ENCODE results near the gene SPATA17. TPM values are rescaled to one million over a fixed set of nuclear protein-coding genes. Genes with fewer than 3 reads are reported as not detected.

The SPATA17 gene
- total and polyA plus RNA-seq, 2 donors (not counting 3 experiments of a cell fraction or from before 2014, with no cell fraction given), result not detected

DNA sequence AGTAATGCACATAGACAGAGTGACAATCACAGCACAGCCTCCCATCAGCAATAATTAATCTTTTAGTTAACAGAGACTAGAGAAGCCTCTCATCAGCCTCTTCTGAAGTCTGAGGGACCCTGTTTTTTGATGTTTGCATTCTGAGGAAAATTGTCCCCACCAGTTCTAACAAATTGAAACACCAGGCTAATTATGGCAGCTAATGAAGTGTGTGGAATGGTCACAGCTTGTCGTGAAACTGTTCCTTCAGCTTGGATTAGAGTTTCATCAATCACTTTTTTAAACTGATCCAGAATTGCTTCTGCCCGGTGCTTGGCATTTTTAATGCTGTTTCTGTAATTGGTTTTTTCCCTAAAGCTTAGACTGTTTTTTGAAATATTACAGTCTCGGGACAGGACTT is 208.0 kb downstream of the SPATA17 start:
- BruUV-seq (replicated peaks), result no TSS peak
- no peak overlapping the region for H3K9ac ChIP-seq (replicated peaks; ENCODE audit: extremely low read depth, insufficient read depth, low read length)
- no peak overlapping the region for H3K4me3 ChIP-seq (replicated peaks in 1 of 3; ENCODE audit: insufficient read depth in 1 of 3, low read depth in 1 of 3, low read length in 3 of 3)
- H3K4me1 ChIP-seq (ENCODE audit: control insufficient read depth, extremely low read depth, insufficient read depth, low read length), result no peaks in the 10 kb centered on the region
- H3K4me2 ChIP-seq (ENCODE audit: insufficient read depth, low read length), result no peak overlapping the region
- H3K27ac ChIP-seq (ENCODE audit: insufficient read depth, low read depth, low read length), result no peak overlapping the region
- no peak for DNase-seq (ENCODE audit: low read depth, low spot score)
- dilution Hi-C loops (cut with MboI; ENCODE audit: extremely low pct_ligation_motif_present, low sequenced_read_pairs), result no loop called here
- no peaks in the 10 kb centered on the region for H3K79me2 ChIP-seq (ENCODE audit: control insufficient read depth, insufficient read depth, low read length)
- FAIRE-seq, result no peak
- CTCF ChIA-PET, result no interaction called here
- no peaks in the 10 kb centered on the region for H3K9me1 ChIP-seq (replicated peaks; ENCODE audit: control insufficient read depth, extremely low read depth, insufficient read depth, low read length)
- TF ChIP-seq GATA2 (IDR thresholded peaks at IDR 0.05; ENCODE audit: insufficient read depth, insufficient read length, low read depth, low read length) (no peak), POLR2A (IDR thresholded peaks at IDR 0.05; ENCODE audit: low read depth, low read length) (no peak), POLR2AphosphoS5 (IDR thresholded peaks at IDR 0.05; ENCODE audit: insufficient read depth, low read depth, low read length) (no peak), JUN (IDR thresholded peaks at IDR 0.05; ENCODE audit: borderline replicate concordance, insufficient read depth, insufficient read length, low read depth) (no peak), EZH2 (IDR thresholded peaks at IDR 0.05; ENCODE audit: borderline replicate concordance, low read depth, low read length, severe bottlenecking) (no peak)
- TF ChIP-seq, protein P1, sequence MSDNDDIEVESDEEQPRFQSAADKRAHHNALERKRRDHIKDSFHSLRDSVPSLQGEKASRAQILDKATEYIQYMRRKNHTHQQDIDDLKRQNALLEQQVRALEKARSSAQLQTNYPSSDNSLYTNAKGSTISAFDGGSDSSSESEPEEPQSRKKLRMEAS (IDR thresholded peaks at IDR 0.05; ENCODE audit: insufficient read depth, insufficient read length), result no peak
- POLR2A ChIA-PET, result no interaction called here
- no peaks in the 10 kb centered on the region for H3K27me3 ChIP-seq (ENCODE audit: control insufficient read depth in 2 of 2, insufficient read depth in 2 of 2, low read length in 2 of 2)
- H3K36me3 ChIP-seq (ENCODE audit: control insufficient read depth in 2 of 2, extremely low read depth in 1 of 2, insufficient read depth in 2 of 2, low read length in 2 of 2), result no peaks in the 10 kb centered on the region
- intact Hi-C loops (cut with micrococcal nuclease), result no loop called here
- H3K9me3 ChIP-seq (replicated peaks; ENCODE audit: control insufficient read depth, insufficient read depth, low read length), result no peaks in the 10 kb centered on the region
- no peak overlapping the region for H2AFZ ChIP-seq (ENCODE audit: low read depth, low read length)
- no peaks in the 10 kb centered on the region for H4K20me1 ChIP-seq (replicated peaks; ENCODE audit: control insufficient read depth, extremely low read depth, insufficient read depth, low read length)

DNA sequence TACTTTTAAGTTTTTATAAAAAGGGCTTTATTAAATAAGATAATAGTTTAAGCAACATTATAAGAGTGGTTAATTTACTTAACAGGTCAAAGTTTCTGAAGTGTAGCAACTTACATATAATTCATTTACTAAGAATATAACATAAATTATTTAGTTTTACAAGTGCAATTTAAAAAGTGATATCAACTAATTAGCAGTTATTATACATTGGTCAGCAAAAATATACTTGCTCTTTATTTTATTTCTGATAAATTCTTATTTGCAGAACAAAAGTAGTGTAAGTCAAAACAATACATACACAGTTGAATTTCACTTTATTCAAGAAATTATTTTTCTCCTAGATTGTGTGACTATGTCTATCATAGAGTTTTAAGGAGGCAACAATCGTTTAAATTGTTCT is 215.6 kb downstream of the SPATA17 start:
- Histone ChIP-seq H3K9me1 (replicated peaks; ENCODE audit: control insufficient read depth, extremely low read depth, insufficient read depth, low read length) (no peaks in the 10 kb centered on the region), H3K79me2 (ENCODE audit: control insufficient read depth, insufficient read depth, low read length) (no peaks in the 10 kb centered on the region), H3K4me2 (ENCODE audit: insufficient read depth, low read length) (no peak overlapping the region), H3K36me3 (ENCODE audit: control insufficient read depth in 2 of 2, extremely low read depth in 1 of 2, insufficient read depth in 2 of 2, low read length in 2 of 2) (no peaks in the 10 kb centered on the region), H3K9me3 (replicated peaks; ENCODE audit: control insufficient read depth, insufficient read depth, low read length) (no peaks in the 10 kb centered on the region), H4K20me1 (replicated peaks; ENCODE audit: control insufficient read depth, extremely low read depth, insufficient read depth, low read length) (no peaks in the 10 kb centered on the region), H2AFZ (ENCODE audit: low read depth, low read length) (no peak overlapping the region), H3K27ac (ENCODE audit: insufficient read depth, low read depth, low read length) (no peak overlapping the region), H3K27me3 (ENCODE audit: control insufficient read depth in 2 of 2, insufficient read depth in 2 of 2, low read length in 2 of 2) (no peaks in the 10 kb centered on the region), H3K4me3 (replicated peaks in 1 of 3; ENCODE audit: insufficient read depth in 1 of 3, low read depth in 1 of 3, low read length in 3 of 3) (no peak overlapping the region), H3K4me1 (ENCODE audit: control insufficient read depth, extremely low read depth, insufficient read depth, low read length) (no peaks in the 10 kb centered on the region), H3K9ac (replicated peaks; ENCODE audit: extremely low read depth, insufficient read depth, low read length) (no peak overlapping the region)
- FAIRE-seq (no peak), DNase-seq (ENCODE audit: low read depth, low spot score) (no peak)
- dilution Hi-C loops (cut with MboI; ENCODE audit: extremely low pct_ligation_motif_present, low sequenced_read_pairs) (no loop called here), intact Hi-C loops (cut with micrococcal nuclease) (no loop called here)
- no TSS peak for BruUV-seq (replicated peaks)
- no peak for TF ChIP-seq MYC (IDR thresholded peaks at IDR 0.05; ENCODE audit: low read depth, low read length)
- no peak for TF ChIP-seq POLR2AphosphoS5 (IDR thresholded peaks at IDR 0.05; ENCODE audit: insufficient read depth, low read depth, low read length)
- no peak for TF ChIP-seq POLR2A (IDR thresholded peaks at IDR 0.05; ENCODE audit: low read depth, low read length)
- TF ChIP-seq, protein P2, sequence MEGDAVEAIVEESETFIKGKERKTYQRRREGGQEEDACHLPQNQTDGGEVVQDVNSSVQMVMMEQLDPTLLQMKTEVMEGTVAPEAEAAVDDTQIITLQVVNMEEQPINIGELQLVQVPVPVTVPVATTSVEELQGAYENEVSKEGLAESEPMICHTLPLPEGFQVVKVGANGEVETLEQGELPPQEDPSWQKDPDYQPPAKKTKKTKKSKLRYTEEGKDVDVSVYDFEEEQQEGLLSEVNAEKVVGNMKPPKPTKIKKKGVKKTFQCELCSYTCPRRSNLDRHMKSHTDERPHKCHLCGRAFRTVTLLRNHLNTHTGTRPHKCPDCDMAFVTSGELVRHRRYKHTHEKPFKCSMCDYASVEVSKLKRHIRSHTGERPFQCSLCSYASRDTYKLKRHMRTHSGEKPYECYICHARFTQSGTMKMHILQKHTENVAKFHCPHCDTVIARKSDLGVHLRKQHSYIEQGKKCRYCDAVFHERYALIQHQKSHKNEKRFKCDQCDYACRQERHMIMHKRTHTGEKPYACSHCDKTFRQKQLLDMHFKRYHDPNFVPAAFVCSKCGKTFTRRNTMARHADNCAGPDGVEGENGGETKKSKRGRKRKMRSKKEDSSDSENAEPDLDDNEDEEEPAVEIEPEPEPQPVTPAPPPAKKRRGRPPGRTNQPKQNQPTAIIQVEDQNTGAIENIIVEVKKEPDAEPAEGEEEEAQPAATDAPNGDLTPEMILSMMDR (IDR thresholded peaks at IDR 0.05; ENCODE audit: extremely low read depth in 1 of 2, insufficient read depth in 1 of 2, low read depth in 1 of 2, low read length in 2 of 2), result no peak
- POLR2A ChIA-PET, result no interaction called here
- CTCF ChIA-PET, result no interaction called here
